ENCODE measurements around the gene PRKD1. TPM values are rescaled to one million over a fixed set of nuclear protein-coding genes. Genes with fewer than 3 reads are reported as not detected.

The PRKD1 gene
- total RNA-seq, 1 experiment from 2014 or later = not detected

- BruUV-seq (replicated peaks) = no TSS peak
- ChIA-PET CTCF (no interaction called here), POLR2A (no interaction called here), RAD21 (ENCODE audit: low non-redundant PET in 1 of 2, low total read pairs in 2 of 2, uncharacterized antibody in 2 of 2, unreplicated experiment in 2 of 2) (no interaction called here)
- no peaks in the 10 kb centered on the region for H3K36me3 ChIP-seq (ENCODE audit: control insufficient read depth in 1 of 2, insufficient read depth in 2 of 2, low read length in 2 of 2)
- no peaks in the 10 kb centered on the region for H3K27me3 ChIP-seq (ENCODE audit: insufficient read depth, low read length)
- no peaks in the 10 kb centered on the region; a peak in 1 of 4 replicates for H3K4me1 ChIP-seq (ENCODE audit: control insufficient read depth in 1 of 2, insufficient read depth in 2 of 2, low read length in 2 of 2)
- no peaks in the 10 kb centered on the region for H4K20me1 ChIP-seq (ENCODE audit: insufficient read depth)
- H2AFZ ChIP-seq (ENCODE audit: low read depth, low read length, poor library complexity, severe bottlenecking) = no peak overlapping the region
- ATAC-seq (no peak), DNase-seq (ENCODE audit: low read depth, low spot score) (no peak)
- H3K79me2 ChIP-seq (ENCODE audit: insufficient read depth, low read length) = no peaks in the 10 kb centered on the region
- peaks cover 0 to 13% of the 10 kb centered on the region in 2 experiments; a peak in 2 of 4 replicates for H3K9me3 ChIP-seq (ENCODE audit: control insufficient read depth in 1 of 2, insufficient read depth in 1 of 2, low read depth in 1 of 2, low read length in 2 of 2)
- TF ChIP-seq POLR2A (IDR thresholded peaks at IDR 0.05; ENCODE audit: borderline replicate concordance, extremely low read depth, insufficient read depth, insufficient read length) = no peak
- no peak for TF ChIP-seq EZH2phosphoT487 (IDR thresholded peaks at IDR 0.05; ENCODE audit: borderline replicate concordance)
- TF ChIP-seq SRF (IDR thresholded peaks at IDR 0.05; ENCODE audit: low read depth) = no peak
- no peak for TF ChIP-seq CBX3 (IDR thresholded peaks at IDR 0.05; ENCODE audit: low read depth)
- TF ChIP-seq CTCF (IDR thresholded peaks at IDR 0.05 in 2 of 3, conservative IDR thresholded peaks at IDR 0.05 in 1 of 3; ENCODE audit: borderline replicate concordance in 1 of 3, insufficient read depth in 1 of 3, low read depth in 2 of 3, low read length in 2 of 3) = no peak
- TF ChIP-seq ATF3 (IDR thresholded peaks at IDR 0.05) = no peak
- no peak for TF ChIP-seq REST (IDR thresholded peaks at IDR 0.05; ENCODE audit: low read depth)
- TF ChIP-seq RAD21 (IDR thresholded peaks at IDR 0.05; ENCODE audit: low read depth) = no peak
- TF ChIP-seq YY1 (IDR thresholded peaks at IDR 0.05; ENCODE audit: extremely low read depth, insufficient replicate concordance, low read depth, low read length) = no peak
- TF ChIP-seq POLR2AphosphoS5 (IDR thresholded peaks at IDR 0.05; ENCODE audit: low read depth, low read length) = no peak
- TF ChIP-seq ZBTB33 (IDR thresholded peaks at IDR 0.05; ENCODE audit: extremely low read depth, insufficient replicate concordance, low read length) = no peak
- no peak for TF ChIP-seq ELF1 (IDR thresholded peaks at IDR 0.05; ENCODE audit: borderline replicate concordance, low read depth)
- no peak for TF ChIP-seq EGR1 (IDR thresholded peaks at IDR 0.05; ENCODE audit: low read depth)
- TF ChIP-seq MAX (IDR thresholded peaks at IDR 0.05) = no peak
- no peak for TF ChIP-seq TCF7L2 (IDR thresholded peaks at IDR 0.05; ENCODE audit: borderline replicate concordance, extremely low read depth, insufficient read depth, insufficient read length)
- no peak for TF ChIP-seq CEBPB (IDR thresholded peaks at IDR 0.05; ENCODE audit: low read depth)
- no peak for TF ChIP-seq ZNF274 (IDR thresholded peaks at IDR 0.05; ENCODE audit: low read depth, low read length)
- TF ChIP-seq FOSL1 (IDR thresholded peaks at IDR 0.05; ENCODE audit: low read depth) = no peak
- TF ChIP-seq SP1 (IDR thresholded peaks at IDR 0.05; ENCODE audit: low read depth) = no peak
- intact Hi-C loops (cut with micrococcal nuclease) = no loop called here
- no peak overlapping the region for H3K27ac ChIP-seq (ENCODE audit: low read depth, low read length)
- H3K9me2 ChIP-seq (ENCODE audit: insufficient read depth) = no peaks in the 10 kb centered on the region
- no peak overlapping the region for H3K4me3 ChIP-seq (replicated peaks in 1 of 2; ENCODE audit: low read depth in 1 of 2, low read length in 2 of 2)
- H3K4me2 ChIP-seq (ENCODE audit: low read length) = no peak overlapping the region
- no peak overlapping the region for H3K9ac ChIP-seq (ENCODE audit: low read length)
Measured at GRCh38 chr14:29527286-29527685, 400.4 kb downstream of the PRKD1 start.

All from HCT116 (cell line).